ENCODE data around the gene ARHGAP25.

The ARHGAP25 gene

DNA sequence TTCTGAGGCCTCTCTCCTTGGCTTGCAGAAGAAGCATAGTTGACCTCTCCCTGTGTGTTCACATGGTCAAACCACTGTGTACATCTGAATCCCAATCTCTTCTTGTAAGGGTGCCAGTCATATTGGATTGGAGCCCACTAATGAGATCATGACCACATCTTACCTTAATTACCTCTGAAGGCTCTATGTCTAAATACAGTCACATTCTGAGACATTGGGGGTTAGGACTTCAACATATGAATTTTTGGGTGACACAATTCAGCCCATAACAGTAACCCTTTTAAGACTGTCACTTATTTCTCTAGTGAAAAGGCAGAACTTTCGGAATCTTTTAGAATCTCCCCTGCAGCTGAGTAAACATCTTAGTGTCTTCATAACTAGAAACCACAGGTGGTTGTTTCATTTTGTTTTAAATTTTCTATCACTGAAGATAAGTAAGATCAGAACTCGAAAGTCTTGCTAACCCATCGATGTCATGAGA, 103.3 kb downstream of the ARHGAP25 start:
- TF ChIP-seq CTCF (IDR thresholded peaks at IDR 0.05) = no peak

GRCh38 chr2:68838641-68839040, 104.0 kb downstream of the ARHGAP25 start:
- TF ChIP-seq CTCF (IDR thresholded peaks at IDR 0.05) = no peak

GRCh38 chr2:68839260-68839833, 104.7 kb downstream of the ARHGAP25 start:
- peak; percentile 25; the same call in 1 of the 2 replicates for TF ChIP-seq CTCF (IDR thresholded peaks at IDR 0.05)

DNA sequence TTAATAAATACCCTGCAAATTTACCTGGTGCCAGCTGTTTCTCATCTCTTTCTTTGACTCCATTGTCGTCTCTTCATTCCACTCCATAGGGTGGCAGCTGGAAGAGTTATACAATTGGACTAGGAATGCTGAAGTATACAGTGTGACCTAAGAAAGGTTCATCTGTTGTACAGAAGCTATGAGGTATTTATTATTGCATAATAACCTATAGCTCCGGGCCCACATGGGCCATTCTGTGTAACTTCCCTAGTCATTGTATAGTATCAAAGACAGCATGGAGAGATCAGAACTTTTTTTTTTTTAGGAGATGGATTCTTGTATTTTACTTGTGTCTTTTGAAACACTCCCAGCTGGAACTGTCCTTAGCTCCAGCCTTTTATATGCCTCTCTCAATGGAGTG, 110.4 kb downstream of the ARHGAP25 start:
- TF ChIP-seq CTCF (IDR thresholded peaks at IDR 0.05) = no peak

GRCh38 chr2:68846091-68846490, 111.5 kb downstream of the ARHGAP25 start:
- TF ChIP-seq CTCF (IDR thresholded peaks at IDR 0.05) = no peak

DNA sequence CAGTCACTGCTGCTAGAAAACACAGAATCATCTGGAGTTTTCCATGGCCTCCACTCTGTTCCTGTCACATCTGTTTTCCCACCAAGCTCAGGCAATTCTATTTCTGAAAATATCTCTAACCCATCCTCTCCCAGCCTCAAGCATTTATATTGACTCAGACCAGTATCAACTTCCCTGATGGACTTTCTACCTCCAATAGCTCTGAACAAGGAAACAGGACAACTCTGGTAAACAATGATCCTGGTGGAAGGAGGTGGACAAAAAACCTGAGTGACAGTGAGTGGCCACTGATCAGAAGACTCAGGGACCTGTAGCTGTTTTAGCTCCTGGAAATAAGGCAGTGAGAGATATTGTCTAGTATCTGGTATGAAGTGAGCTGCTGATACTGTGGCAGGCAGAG, 113.1 kb downstream of the ARHGAP25 start:
- TF ChIP-seq CTCF (IDR thresholded peaks at IDR 0.05) = no peak

DNA sequence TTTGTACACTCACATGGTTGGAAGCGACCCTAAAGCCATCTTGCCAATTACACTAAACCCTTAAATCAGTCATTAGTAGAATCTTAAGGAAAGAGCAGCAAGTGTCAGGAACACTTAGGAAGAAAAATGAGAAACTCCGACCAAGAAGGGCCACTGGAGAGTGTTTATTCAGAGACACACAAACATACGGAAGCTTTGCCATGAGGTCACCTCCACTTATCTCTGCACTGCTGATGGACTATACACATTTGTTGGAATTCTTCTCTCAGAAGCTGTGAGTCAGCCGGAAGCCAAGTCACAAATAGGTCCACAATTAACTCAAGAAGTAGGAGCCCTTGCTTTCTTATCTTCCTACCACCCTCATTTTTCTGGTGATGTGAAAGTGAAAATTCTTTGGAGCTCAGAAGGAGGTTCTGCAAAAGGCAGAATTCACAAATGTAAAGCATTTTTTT, 115.0 kb downstream of the ARHGAP25 start:
- TF ChIP-seq CTCF (IDR thresholded peaks at IDR 0.05) = no peak

- no peak for TF ChIP-seq CTCF (IDR thresholded peaks at IDR 0.05)
Observed at GRCh38 chr2:68850524-68850923, 115.9 kb downstream of the ARHGAP25 start.
